ENCODE results near the gene MAEL.

MAEL gene

DNA sequence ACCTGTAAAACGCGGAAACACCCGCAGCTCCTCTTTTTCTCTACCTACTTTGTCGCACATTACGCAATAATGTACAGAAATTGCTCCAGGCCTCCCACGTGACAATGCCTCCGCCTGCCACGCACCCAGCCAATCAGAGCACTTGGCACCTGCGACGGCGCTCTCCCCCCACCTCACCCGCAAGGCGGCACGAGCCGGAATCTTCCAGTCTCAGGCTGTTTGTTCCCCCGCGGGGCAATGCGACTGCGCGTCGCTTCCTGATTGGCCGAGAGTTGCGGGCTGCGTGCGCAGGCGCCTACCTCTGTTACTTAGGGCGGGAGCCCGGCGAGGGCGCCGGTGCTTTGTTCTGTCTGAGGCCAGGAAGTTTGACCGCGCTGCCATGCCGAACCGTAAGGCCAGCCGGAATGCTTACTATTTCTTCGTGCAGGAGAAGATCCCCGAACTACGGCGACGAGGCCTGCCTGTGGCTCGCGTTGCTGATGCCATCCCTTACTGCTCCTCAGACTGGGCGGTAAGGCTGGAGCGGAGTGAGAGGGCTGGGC lies at the start of gene MAEL:
TSS of gene MAEL (plus strand) at position 307 of the 542 bp plus-strand sequence. CDS start at position 380, 73 bp downstream.
- DNase-seq (ENCODE audit: low read depth), result no peak

- no peak for DNase-seq (ENCODE audit: low read depth)
Observed at GRCh38 chr1:166939741-166940375, 49.2 kb upstream of the MAEL start.

- peak; percentile 86 for DNase-seq (ENCODE audit: low read depth)
Observed at GRCh38 chr1:166944186-166944967, 44.7 kb upstream of the MAEL start.

DNA sequence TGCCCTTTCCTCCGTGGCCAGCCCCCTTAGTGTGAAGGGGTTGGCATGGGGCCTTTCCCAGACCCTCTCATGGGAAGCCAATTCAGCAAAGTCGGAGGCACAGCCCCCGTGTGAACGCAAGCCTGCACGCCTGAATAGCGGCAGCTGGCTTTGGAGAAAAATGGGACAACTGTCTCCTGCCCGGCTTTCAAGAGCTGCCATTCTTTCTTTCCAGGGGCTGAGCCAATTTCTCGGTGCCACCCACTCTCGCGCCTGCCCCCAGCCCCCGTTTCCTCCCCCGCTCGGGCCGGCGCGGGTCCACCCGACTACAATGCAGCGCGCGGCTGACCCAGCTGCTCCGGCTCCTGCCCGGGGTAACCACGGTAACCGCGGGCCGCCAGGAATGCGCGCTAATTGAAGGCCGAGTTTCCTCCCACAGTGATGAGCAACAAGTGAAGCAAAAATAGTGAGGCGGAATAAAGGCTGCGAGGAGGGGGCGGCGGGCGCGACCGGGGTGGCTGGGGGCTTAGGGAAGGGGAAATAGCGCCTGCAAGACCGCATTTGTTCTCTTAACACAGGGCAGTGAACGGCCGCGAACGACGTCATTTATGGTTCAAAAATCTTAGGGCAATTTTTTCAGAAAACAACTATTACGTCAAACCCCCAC lies 41.6 kb upstream of the MAEL start:
- DNase-seq (ENCODE audit: low read depth), result peak; percentile 24

DNA sequence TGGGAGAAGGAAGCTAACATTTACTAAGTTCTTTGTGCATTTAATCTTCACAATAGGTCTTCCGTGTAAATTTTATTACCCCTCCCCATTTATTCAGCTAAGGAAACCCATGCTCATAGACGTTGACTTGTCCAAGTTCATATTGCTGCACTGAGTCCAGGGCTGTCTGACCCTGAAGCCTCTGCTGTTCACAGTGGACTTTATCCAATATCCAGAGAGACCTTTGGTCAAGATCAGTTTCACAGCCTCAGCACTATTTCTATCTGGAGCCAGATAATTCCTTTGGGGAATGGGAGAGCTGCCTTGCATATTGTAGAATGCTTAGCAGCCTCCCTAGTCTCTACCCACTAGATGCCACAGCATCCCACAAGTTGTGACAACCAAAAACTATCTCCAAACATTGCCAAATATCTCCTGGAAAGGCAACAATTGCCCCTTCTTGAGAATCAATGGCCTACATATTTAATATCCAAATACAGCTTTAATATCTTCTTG lies 40.2 kb upstream of the MAEL start:
- DNase-seq (ENCODE audit: low read depth), result no peak

GRCh38 chr1:166950156-166950555 lies 38.9 kb upstream of the MAEL start:
- DNase-seq (ENCODE audit: low read depth), result no peak

DNA sequence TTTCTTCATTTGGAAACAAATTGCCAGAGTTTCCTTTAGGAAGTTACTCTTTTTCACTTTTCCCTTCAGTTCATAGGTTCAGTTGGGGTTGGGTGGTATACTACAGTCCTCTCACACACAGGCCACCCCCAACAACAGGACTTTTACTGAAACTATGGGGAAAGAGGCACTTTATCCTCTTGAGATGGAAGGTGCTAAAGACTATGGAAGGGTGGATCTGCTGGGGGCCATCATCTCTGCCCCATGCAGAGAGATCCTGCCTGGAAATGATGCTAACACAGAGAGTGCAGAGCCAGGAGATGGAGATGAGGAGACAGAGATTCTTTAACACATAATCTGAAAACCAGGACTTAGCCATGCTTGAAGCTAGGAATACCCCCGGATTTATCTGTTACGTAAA lies 38.0 kb upstream of the MAEL start:
- DNase-seq (ENCODE audit: low read depth), result no peak

- DNase-seq (ENCODE audit: low read depth), result peak; percentile 79
Observed at GRCh38 chr1:166952002-166952746, 36.9 kb upstream of the MAEL start.

GRCh38 chr1:166953491-166953890 lies 35.6 kb upstream of the MAEL start:
- DNase-seq (ENCODE audit: low read depth), result no peak

GRCh38 chr1:166956057-166956850 lies 32.8 kb upstream of the MAEL start:
- no peak for DNase-seq (ENCODE audit: low read depth)

- DNase-seq (ENCODE audit: low read depth), result no peak
Observed at GRCh38 chr1:166956872-166957271, 32.2 kb upstream of the MAEL start.

DNA sequence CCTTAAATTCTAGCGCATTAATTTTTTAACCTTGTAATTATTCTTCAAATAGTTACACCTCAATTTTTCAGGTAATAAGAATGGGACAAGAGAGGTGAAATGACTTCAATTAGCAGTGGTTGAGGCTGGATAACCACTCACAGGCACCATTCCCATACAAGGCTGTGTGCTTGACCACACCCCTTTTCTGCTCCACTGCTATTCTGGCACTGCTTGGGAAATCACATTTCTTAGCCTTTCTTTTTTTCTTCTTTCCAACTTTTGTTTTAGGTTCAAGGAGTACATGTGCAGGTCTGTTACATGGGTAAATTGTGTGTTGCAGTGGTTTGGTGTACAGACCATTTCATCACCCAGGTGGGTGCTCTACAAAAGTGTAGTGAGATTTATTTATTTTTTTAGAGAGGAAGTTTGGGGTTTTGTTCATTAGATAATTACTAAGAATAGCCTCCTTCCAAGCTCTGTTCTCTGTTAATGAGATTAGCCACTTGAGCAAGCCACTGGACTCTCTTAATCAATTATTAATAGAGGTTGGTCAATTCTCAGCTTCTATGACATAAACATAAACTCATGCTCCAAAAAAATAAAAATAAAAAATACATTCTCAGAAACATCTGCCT lies 28.1 kb upstream of the MAEL start:
- DNase-seq (ENCODE audit: low read depth), result no peak

- DNase-seq (ENCODE audit: low read depth), result no peak
Observed at GRCh38 chr1:166969074-166969677, 19.9 kb upstream of the MAEL start.

DNA sequence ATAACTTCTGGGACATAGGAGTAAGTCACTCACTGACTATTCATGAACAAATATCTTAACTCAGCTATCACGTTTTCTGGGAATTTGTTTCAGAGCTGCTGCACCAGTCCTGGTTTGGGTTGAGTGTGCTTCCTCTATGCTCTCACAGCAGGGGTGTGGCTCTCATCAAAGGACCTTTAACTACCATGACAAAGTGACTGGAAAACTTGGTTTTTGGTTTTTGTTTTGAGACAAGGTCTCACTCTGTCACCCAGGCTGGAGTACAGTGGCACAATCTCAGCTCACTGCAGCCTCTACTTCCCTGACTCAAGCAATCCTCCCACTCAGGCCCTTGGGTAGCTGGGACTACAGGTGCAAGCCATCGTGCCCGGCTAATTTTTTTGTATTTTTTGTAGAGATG lies 17.8 kb upstream of the MAEL start:
- no peak for DNase-seq (ENCODE audit: low read depth)

- no peak for DNase-seq (ENCODE audit: low read depth)
Observed at GRCh38 chr1:166972193-166972592, 16.9 kb upstream of the MAEL start.

DNA sequence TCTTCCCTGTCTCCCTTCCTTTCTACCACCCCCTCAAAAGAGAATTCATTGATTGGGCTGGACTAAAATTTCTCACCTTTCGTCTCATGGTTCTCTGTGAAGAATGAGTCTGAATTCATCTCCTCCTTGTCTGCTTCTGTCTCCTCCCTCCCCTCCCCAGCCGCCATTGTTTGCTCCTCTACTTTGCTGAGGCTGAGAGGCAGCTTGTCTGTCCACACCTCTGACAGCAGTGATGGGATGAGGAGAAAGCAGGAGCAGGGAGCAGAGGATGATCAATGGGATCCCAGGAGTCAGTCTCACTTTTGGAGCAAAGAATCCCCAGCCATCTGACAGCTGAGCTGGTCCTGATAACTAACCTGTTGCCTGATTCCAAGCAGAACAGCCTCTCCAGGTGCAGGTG lies 16.3 kb upstream of the MAEL start:
- no peak for DNase-seq (ENCODE audit: low read depth)

- DNase-seq (ENCODE audit: low read depth), result no peak
Observed at GRCh38 chr1:166974647-166975345, 14.3 kb upstream of the MAEL start.

GRCh38 chr1:166975361-166976129 lies 13.5 kb upstream of the MAEL start, which contains the start of gene ILDR2:
Gene ILDR2, minus strand, starts transcription at chr1:166975540. Its CDS starts 272 bp downstream, at chr1:166975268.
- DNase-seq (ENCODE audit: low read depth), result no peak

DNA sequence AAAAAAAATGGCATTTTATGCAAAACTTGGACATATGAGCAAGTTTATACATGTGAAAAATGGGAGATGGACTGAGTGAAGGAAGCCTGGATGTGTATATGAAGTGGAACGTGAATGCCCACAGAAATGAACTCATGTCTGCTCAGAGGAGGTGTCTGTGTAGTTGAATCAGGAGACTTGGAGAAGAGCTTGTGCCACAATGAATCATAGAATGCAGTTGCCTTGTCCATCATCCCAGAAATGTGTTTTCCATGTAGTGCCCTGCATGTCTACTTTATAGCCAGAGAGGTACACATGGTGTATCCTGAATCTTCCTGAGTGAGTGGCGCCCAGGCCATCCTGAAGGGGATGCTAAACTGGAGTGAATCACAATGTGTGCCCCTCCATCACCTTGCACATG lies 11.1 kb upstream of the MAEL start:
- DNase-seq (ENCODE audit: low read depth), result no peak
